ENCODE data around the gene MYH13.
A peak's percentile ranks its signal among the peaks of the same experiment; 100 is the strongest.

MYH13 gene

GRCh38 chr17:10264051-10264450 is 108.8 kb downstream of the MYH13 start:
- Mint-ChIP-seq H3K4me3 (no peak overlapping the region), H3K27me3 (no peaks in the 10 kb centered on the region), H3K9me3 (peaks cover 7% of the 10 kb centered on the region), H3K4me1 (no peaks in the 10 kb centered on the region), H3K27ac (no peak overlapping the region), H3K36me3 (no peaks in the 10 kb centered on the region)
- no peak for ATAC-seq

DNA sequence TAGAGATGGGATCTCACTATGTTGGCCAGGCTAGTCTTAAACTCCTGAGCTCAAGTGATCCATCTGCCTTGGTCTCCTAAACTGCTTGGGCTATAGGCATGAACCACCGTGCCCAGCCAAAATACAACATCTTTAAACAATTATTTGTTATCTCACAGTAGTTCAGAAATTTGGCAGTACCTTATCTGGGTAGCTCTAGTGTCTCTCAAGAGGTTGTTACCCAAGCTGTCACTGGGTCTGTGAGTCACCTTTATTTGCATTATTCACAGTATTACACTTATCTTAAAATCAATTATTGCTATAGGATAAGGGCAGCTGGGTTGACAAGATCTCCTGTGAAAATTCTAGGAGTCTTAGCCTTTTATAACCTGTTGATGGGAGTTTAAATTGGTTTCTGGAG is 110.4 kb downstream of the MYH13 start:
- no peak for ATAC-seq
- Mint-ChIP-seq H3K9me3 (peaks cover 4% of the 10 kb centered on the region), H3K27ac (no peak overlapping the region), H3K27me3 (no peaks in the 10 kb centered on the region), H3K4me3 (no peak overlapping the region), H3K36me3 (no peaks in the 10 kb centered on the region), H3K4me1 (no peaks in the 10 kb centered on the region)

DNA sequence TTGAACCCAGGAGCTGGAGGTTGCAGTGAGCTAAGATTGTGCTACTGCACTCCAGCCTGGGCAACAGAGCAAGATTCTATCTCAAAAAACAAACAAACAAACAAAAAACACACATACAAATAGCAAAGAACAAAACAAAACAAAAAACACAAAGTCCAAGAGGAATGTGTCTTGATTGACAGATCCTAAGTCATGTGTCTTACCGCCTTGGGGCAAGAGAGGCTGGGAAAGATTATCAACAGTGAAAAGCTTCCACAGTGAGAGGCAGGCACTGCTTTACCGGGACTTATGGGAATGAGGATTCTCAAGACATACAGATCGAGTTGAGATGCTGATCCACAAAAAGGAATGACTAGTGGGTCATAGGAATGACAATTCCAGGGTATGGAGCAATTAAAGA is 111.7 kb downstream of the MYH13 start:
- Mint-ChIP-seq H3K36me3 (no peaks in the 10 kb centered on the region), H3K27me3 (no peaks in the 10 kb centered on the region), H3K27ac (no peak overlapping the region), H3K4me1 (no peaks in the 10 kb centered on the region), H3K9me3 (peaks cover 3% of the 10 kb centered on the region), H3K4me3 (no peak overlapping the region)
- no peak for ATAC-seq

DNA sequence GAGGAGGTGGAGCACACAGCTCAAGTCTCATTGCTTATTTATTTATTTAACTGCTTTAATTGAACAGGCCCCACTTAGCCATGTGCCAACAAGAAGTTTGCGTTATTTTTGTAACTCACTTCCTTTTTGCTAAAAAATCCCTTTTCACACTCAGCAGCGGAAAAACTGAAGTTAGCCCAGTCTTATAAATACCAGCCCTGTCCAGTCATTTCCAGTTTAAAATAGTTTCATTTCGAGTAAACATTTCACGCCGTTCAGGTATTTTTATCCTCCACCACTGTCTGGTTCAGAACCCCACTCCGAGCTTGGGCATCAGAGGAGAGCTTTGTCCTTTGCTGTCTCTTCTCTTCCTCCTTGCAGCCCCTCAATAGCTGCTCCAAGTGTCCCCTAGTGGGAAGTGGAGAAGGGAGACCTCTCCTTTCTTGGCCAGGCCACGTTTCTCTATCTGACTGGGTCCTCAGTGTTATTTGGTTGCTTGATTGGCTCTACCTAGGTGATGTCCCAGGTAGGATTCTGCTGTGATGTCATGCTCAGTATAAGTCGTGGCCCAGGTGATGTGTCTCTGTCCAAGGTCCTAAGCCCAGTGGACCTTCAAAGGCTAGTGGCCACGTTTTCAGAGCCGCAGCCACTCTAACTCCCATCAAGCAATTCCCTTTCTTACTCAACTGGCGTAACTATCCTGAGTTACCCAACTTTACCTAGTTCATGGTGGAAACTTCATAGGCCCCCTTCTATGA is 121.4 kb downstream of the MYH13 start:
- Mint-ChIP-seq H3K36me3 (no peaks in the 10 kb centered on the region), H3K27ac (peak overlapping the region; percentile 17), H3K4me3 (no peak overlapping the region), H3K9me3 (peaks cover 5% of the 10 kb centered on the region), H3K27me3 (peaks cover 19% of the 10 kb centered on the region), H3K4me1 (peaks cover 13% of the 10 kb centered on the region)
- ATAC-seq = peak; percentile 80

All from stimulated activated memory B cell treated with anti-CD40 and anti-IgM and Interleukin-4, amounts not matched to agents 10 μg/mL and 1 μg/mL and 100 μg/mL, for 72 hours (primary cell).